Right kidney (tissue), 1 donor: ENCODE measurements around the gene SLC22A23.
"Not testable (repeated sequence)": the region's sequence is repeated elsewhere in the genome, so short reads cannot be mapped to it uniquely, and the experiment has no call there.

Source experiments
- DNase-seq: peaks from one replicate; pipeline ENCODE4 v3.0.0-alpha.2; 2016

SLC22A23 gene

DNA sequence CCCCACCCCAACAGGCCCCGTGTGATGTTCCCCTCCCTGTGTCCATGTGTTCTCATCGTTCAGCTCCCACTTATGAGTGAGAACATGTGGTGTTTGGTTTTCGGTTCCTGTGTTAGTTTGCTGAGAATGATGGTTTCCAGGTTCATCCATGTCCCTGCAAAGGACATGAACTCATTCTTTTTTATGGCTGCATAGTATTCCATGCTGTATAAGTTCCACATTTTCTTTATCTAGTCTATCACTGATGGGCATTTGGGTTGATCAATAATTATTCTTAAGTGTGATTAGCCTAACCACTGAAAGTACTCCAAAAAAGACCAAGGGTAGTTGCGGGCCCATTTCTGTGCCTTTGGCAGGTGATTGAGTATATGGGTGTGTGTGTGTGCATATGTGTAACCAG, 215.1 kb downstream of the SLC22A23 start:
- not testable (repeated sequence) for DNase-seq

DNA sequence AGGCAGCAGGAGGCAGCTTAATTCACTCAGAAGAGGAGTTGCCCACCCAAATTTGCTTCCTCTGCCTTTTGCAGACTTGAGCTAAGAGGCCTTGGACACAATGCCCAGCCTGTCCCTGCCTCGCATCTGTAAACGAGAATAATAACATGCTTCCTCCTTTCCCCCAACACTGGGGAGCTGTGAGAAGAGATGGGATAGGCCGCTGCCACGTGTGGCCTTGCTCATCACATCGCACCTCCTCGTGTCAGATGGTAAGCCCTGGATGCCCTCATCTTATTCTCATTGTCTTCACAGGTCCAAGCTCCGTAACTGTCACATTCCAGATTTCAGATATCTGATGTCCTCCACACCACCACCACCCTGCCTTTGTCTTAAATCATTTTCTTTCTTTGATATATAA, 216.3 kb downstream of the SLC22A23 start:
- no peak for DNase-seq

DNA sequence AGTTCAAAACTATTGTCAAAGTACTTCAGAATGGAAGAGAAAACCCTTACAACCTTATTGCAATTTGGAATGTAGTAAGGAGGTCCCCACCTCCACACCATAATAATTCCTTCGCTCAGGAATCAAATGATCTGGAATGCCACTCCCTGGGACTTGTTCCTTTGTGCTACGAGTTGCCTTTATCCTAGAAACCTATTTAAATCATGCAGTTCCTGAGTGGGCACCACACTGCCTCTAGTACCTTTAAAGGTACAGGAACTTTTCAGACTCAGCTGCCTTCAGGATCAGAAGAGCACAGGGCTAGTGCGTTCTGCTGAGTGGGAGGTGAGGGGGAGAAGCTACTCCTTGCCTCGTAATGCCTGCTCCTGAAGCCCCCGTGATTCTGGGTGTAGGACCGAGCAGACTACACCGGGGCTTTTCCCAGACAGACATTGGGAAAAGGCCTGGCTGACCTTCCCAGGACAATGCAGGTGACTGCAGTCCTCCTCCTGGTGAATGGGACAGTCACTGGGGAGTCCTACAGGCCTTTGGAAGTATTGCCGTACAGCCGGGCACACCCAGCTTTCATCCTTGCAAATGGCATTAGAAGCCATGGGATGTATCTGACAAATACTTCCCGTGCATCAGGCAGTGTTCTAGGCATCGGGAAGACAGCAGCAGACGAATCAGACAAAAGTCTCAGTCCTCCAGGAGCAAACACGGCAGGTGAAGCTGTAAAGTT, 217.6 kb downstream of the SLC22A23 start:
- no peak for DNase-seq

DNA sequence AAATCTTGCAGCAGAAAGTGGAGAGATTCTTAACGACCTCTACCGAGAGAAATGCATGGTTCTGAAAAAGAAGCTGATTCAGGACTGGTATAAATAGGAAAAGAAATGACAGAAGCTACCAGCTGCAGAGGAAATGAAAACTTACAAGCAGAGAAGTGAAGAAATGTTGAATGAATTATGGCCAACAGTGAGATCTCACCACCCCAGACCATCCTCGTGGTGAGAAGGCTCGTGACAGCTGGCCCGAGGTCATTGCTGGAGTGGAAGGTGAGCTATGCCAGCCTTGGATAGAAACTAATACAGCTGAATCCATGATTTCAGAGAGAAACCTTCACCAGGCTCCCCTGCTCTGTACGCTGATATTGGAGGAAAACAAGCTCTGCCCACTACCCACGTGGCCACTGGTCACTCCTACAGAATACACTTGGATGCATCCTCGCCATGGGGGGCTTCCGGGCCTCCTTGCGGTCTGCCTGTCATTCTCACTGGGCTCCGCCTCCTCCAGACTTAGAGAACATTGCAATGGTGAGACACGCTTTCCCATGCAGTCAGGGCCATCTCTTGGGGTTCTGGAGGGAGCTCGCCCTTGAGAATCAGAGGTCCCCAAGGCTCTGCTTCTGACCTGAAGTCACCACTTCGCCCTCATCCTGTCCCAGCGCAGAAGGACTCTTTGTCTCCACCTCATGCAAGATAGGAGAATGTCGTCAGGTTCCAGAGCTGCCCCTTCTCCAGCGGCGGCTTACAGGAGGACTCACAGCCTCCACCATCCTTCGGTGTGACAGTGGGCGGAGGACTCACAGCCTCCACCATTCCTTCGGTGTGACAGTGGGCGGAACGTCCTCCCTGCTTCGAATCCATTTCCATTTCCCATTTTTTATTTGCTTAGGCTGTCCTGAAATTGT, 218.8 kb downstream of the SLC22A23 start:
- DNase-seq: no peak

DNA sequence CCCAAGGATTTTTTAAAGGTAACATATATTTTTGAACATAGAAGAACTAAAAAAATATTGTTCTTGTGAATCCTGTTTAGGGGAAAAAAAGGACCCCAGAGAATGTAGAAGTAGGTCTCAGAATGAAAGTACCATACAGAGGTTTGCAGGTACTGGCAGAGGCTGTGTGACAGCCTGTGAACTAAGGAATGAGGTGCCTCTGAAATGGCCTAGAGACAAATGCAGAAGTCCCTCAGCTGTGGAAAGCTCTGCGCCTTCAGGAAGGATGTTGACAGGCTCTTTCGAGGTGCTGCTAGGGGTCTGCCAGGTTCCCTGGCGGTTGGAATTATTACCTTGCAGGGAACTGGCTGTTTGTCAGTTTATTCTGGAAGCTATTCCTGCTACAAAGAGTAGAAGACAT, 220.8 kb downstream of the SLC22A23 start:
- no peak for DNase-seq

DNA sequence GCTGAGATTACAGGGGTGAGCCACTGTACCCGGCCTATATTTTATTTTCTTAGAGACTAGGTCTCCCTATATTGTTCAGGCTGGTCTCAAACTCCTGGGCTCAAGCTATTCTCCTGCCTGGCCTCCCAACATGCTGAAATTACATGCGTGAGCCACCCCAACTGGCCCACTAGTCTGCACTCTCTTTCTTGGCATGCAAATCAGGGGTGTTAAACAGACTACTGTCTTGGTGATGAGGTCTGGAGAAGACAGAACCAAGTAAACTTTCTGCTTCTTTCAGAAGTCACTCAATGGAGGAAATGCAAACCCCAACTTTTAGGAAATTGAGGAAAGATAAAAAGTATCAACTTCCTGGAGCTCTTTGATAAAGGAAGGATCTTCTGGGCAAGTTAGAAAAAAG, 221.4 kb downstream of the SLC22A23 start:
- no peak for DNase-seq

DNA sequence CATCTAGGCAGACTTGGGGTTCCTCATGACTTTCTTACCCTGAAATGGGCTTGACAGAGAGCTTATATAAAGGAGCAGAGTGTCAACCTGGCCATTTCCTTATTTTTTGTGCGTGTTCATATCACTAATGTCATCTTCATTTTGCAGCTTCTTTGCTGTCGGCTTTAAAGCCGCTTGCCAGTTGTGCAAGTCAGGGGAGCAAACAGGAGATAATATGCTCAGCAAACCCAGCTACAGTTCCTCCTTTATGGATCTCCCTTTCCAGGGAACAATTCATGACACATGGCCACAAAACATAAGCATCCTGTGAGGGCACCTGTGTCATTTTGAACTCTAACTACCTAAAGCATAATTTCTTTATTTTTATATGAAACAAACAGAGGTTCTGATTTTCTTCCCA, 222.9 kb downstream of the SLC22A23 start:
- no peak for DNase-seq

DNA sequence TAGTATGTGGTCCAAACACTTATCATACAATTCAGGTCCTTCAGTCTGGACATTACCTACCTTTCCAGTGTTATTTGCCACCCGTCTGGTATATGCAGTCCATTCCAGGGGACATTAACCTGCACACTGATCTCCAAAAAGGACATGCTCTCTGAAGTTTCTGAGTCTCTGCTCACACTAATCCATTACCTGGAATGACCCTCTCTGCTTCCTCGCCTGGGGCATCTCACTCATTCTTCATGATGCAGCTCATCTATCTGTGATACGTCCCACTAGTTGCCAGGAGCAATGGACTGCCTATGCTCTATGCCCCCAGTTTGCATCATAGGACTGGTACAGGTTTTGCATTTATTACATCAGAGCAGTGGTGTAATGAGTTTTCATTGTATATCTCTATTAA, 223.5 kb downstream of the SLC22A23 start:
- no peak for DNase-seq

DNA sequence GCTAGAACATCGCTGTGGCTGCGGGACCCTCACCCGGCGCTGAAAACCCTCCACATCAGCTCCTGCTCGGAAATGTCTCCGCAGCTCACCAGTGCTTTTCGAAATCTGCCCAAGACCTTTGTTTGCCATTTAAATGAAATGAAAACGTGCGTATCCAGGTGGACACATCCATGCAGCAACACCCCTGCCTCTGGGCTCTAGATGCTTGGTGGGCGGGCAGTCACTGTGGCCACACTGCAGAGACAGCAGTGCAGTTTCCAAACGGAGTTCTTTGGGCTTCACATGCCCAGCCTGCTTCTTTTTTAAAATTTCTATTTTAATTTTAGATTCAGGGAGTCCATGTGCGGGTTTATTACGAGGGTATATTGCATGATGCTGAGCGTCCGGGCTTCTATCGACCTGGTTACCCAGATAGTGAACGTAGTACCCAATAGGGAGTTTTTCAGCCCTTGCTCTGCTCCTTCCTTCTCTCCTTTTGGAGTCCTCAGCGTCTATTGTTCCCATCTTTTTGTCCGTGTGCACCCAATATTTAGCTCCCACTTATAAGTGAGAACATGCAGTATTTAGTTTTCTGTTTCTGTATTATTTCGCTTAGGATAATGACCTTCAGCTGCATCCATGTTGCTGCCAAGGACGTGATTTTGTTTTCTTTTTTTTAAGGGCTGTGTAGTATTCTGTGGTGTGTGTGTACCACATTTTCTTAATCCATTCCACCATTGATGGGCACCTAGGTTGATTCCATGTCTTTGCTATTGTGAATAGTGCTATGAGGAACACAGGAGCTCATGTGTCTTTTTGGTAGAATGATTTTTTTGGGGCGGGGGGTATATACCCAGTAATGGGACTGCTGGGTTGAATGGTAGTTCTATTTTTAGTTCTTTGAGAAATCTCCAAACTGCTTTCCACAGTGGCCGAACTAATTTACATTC, 224.6 kb downstream of the SLC22A23 start:
- no peak for DNase-seq

DNA sequence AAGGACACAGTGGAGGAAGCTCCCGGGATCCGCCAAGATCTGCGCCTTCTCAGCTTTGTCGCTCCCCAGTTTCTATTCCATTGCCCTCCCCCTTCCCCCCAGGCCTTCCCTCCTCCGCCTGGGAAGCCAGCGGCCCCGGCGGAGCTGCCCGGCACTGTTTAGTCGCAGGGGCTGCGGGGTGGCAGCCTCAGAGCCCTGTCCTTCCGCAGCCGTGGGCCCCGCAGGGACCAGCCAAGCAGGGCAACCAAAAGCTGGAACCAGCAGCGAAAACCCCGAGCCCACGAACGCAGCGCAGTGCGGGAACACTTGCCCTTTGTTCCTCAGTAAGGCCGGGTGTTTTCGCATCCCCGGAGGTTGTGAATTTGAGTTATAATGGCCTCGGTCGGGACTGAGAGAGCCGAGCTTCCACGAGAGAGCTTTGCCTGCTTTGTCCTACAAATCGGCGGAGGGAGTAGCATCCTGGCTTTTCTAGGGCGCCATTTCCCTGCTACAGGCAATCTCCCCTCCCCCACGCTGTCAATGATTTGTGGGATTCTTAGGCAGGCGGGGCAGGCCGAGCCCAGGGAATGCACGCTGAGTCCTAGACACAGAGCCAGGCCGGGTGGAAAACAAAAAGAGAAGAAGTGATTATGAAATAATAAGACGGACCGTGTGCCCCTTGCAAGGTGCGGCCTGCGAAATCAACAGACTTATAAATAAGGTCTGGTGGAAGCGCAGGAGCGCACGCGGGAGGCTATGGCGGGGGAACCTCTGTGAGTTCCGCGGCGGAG, 225.4 kb downstream of the SLC22A23 start:
- DNase-seq: peak; percentile 94

DNA sequence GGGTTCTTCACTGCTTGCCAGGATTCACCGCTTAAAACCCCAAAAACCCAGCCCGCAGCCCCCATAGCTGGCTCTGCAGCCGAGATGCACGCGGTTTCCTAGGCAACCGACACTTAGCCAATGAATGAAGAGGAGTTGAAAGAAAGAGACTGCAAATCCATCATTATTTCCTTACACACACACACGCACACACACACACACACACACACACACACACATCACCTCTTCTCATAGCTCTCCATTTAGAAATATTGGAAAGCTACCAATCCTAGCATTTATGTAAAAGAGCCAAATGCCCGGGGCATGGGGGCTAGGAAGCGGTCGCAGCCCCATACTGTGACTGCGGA, 226.0 kb downstream of the SLC22A23 start:
- DNase-seq: no peak

DNA sequence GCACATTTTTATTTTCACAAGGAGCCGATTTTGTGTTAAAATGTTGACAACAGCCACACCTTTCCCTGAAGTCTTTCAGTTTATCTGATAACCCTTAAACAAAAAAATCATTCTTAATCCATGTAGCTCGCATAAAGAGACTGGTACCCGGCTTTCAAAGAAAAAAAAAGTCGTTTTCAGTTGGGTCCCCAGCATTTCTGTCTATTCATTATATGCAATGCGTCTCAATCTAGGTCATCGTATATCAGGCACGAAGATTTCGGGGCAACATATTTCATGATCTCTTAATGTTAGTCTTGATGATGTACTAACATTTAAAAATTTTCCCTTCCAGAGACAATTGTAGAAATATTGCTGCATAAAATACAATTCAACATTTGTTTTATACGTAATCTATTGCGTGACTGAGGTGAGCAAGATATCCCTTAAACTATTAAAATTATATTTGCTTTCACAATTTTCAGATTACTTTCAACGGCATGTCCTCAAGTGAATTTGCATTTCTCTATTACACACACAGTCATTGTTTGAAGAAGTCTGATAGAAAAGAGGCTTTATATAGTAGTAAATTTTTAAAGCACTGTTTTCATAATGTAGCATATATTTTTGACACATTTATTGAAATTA, 226.5 kb downstream of the SLC22A23 start:
- DNase-seq: no peak

DNA sequence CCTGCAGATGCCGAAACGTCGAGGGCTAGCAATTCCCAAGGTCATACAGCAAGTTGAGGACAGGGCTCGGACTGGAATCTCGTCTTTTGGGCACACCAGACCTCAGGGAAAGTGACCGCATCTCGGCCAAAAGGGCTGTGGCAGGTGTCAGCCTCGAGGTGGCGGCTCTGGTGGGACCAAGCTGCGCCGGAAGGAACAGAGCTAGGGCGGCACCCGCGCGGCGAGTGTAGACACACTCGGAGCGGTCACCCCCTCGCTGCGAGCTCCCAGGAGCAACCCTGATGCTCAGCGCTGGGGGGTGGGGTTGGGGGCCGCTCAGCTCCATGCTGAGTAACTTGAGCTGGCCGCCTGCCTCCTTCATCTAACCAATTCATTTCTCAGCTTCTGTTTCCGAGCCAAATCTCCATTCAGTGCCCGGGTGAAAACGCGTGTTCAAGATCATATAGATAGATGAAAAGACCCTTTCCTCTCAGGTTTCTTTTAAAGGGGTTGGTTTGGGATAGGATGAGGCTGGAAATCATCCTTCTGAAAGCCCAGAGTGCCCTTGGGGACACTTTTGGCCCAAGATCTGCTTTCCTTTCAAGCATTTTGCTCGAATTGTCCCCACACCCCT, 227.2 kb downstream of the SLC22A23 start:
- peak; percentile 75 for DNase-seq

DNA sequence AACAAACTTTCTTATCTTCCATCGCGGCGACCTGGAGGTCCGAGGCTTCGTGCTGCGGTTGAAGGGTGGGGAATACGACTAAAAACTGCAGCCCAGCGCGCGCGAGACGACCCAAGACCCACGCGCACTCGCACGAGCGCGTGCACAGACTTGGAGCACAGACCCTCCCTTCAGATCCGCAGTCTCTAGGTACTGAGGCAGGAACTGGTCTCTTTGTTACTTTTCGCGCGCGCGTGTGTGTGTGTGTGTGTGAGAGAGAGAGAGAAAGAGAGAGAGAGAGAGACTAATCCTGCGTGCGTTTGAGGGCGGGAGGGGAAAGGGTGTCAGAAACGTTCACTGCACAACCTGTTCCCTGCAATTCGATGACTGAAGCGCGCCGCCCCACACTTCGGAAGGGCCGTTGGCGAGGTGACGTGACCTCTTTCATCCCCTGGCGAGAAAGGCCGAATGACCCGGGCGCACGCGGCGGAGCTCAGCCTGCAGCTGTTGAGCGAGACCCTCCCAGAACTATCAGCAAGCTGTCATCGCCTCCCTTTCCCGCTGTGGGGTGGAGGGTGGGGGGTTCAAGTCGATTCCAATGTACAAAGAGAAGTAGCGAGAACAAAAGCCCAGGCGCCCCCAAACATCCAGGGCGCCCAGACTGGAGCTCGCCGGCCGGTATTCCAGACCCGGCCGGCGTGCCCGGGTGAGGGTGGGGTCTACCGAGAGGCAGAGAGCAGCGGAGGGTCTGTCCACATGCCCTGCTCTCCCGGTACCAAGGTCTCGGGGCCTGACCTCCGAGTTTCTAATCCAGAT, 227.9 kb downstream of the SLC22A23 start:
- peak; percentile 84 for DNase-seq

DNA sequence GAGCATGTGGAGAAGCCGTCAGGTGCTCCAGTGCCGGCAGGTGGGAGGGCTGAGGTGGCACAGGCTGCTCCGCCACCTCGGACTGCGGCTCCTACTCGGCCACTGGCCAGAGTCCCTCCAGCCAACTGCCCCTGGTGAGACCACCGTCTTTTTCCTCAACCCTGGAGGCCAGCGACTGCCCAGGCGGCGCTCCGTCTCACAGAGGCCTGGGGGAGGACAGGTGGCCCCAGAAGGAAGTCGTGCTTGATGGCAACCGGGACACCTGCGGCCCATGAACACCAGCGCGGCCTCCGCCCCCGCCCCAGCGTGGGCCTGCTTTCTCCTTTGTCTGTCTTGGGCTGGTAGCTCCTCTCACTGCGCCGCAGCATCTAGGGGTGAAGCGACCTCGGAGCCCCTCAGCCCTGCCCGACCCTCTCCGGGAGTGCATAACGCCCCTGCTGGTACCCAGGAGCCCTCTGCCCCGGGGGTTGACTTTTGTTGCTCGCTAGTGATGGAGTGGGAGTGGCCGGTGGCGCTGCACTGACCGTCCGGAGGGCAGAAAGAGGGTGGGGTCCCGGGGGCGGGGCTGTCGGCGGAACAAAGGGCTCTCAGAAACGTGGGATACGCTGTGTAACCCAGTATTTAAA, 228.7 kb downstream of the SLC22A23 start:
- DNase-seq: peak; percentile 88

DNA sequence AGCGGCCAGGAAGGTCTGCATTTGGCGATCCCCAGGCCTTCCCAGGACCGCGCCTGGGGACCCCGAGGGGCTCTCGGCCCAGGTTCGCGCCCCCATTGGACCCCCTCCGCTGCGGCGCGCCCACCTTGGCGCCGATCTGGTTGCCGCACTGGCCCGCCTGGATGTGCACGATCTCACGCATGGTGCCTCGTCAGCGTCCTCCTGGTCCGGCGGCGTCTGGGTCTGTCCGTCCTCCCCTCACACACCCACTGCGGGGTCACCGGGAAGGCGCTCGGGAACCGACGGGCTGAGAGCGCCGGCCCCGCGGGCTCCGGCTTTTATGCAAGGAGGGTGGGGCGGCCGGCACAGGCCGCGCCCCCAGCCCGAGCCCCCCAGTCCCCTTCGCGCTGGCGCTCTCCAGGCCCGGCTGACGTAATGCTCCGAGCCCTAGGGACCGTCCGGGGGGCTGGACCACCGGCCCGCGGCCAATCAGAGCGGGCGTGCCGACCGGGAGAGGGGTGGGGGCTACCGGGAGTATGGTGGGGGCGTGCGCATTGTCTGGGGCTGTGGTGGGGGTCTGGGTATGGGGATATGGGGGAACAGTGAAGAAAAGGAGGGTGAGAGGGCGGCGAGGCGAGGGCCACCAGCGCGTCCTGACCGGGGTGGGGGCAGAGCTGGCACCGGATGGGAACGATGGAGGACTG, 229.3 kb downstream of the SLC22A23 start, which contains the start of gene TUBB2B:
TUBB2B (minus strand) TSS at position 291 of the 683 bp plus-strand sequence; CDS start at position 181, 110 bp downstream.
- DNase-seq: no peak

DNA sequence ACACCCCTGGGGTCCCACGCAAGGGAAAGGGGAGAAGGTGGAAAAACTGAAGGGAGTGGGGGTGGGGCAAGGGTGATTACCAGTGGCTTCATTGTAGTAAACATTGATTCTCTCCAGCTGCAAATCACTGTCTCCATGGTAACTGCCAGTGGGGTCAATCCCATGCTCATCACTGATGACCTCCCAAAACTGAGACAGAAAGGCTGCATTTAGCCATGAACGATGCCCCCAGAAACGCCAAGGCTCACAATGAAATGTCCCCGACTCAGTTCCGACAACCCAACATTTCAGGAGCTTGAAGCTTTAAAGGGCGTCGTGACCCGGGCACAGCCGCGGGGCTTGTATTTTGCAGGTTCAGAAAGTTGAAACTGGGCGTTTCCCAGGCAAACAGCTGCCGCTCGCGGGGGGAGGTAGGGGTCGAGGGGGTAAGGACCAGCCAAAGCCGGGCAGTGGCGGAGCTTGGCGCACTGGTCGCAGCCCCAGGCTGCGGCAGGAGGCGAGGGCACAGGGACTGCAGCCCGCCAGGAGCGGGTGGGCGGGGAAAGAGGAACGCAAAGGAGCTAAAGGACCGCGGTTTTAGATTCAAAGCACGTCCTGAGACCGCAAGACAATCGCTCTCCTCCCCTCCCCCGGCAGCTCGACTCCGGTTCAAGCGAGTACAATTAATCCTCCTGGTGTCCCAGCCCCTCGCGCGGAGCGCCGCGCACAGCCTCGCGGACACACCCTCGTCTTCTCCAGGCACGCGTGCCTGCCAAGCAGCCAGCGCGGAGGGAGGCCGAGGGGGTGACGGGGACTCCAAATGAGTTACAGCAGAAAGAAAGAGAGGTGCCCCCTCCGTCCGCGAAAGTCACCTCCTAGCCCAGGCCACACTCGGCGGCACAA, 230.1 kb downstream of the SLC22A23 start:
- peak; percentile 84 for DNase-seq

DNA sequence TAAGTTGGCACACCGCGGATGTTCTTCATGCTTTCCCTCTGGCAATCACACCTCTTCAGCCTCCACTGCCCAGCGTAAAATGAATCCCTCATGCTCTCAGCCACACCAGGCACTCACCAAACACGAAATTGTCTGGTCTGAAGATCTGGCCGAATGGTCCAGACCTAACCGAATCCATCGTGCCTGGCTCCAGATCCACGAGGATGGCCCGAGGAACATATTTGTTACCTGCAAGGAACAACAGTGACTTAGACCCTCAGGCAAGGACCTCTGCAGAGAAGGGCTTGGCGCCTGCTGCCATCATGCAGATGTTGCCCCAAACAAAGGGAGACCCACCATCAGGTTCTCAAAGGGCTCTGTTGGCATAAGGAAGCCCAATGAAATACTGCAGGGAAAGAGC, 230.8 kb downstream of the SLC22A23 start:
- DNase-seq: no peak
